ENCODE results near the gene BORCS6.

DNA sequence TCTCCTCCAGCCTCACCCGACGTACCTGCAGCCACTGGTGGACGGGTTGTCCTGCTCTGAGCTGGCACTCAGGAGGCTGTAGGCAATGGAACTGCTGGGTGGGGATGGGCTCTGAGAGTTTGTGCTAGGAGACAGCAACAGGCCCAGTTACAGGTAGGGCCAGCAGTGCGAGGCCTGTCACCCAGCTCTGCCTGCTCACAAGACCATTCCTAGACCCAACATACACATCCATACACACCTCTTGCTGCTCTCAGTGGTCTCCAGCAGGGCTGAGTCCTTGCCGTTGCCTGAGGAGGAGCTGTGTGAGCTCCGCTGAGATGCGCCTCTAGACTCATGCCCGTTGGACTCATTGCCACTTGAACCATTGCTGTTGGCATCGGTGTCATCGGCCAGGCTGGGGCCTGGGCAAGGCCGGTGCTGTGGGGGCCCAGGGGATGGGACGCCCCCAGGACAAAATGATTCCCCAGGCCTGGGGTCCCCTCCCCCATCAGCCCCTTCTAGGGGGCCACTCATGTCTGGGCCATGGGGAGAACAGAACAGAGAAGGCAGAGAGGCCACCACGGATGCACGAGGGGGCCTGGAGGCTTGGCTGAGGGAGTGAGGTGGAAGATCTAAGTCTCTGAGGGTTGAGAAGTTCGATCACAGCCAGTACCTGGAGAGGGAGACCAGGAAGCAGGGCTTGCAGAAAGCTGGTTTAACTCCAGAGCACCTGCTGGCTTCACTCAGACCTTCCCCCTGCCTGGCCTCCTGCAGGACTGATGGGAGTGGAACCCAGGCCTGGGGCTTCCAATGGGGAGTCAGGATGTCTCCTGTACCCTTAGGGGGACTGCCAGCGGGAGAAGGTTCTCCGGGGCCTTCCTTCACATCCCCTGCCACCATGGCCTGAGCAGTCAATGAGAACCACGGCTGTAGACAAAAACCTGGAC, 39.5 kb downstream of the BORCS6 start:
- TF ChIP-seq POLR2A (IDR thresholded peaks at IDR 0.05; ENCODE audit: low read depth, low read length) (no peak), POLR2AphosphoS5 (IDR thresholded peaks at IDR 0.05; ENCODE audit: low read depth, low read length) (no peak), TAF1 (IDR thresholded peaks at IDR 0.05; ENCODE audit: low read depth, low read length) (no peak), SPI1 (IDR thresholded peaks at IDR 0.05; ENCODE audit: low read depth, low read length) (no peak)
